PFSK-1 (cell line): ENCODE measurements around the gene AVP. TPM values are rescaled to one million over a fixed set of nuclear protein-coding genes. Genes with fewer than 3 reads are reported as not detected.

Experiments used
- FOXP2 ChIP-seq: optimal IDR thresholded peaks from 2 replicates; pipeline ENCODE3; 2011; ENCODE audit warnings: borderline replicate concordance, control low read depth, inconsistent platforms; ENCODE audit not compliant: insufficient read depth; ENCODE audit errors: extremely low read length, extremely low read depth
- POLR2AphosphoS5 ChIP-seq: IDR thresholded peaks from 2 replicates; pipeline ENCODE4 v1.6.1; 2012; ENCODE audit warnings: low read depth, mild to moderate bottlenecking, control low read depth, low read length, moderate library complexity
- REST ChIP-seq, 2 experiments: IDR thresholded peaks; 2 replicates each; pipeline versions ENCODE4 v1.6.1 to v1.8.0; 2011 to 2012; ENCODE audit warnings: low read depth in 2 of 2, low read length in 2 of 2, control low read depth in 1 of 2, inconsistent platforms in 1 of 2, mild to moderate bottlenecking in 1 of 2, moderate library complexity in 1 of 2; ENCODE audit not compliant: insufficient read depth in 1 of 2
- SIN3A ChIP-seq: IDR thresholded peaks from 2 replicates; pipeline ENCODE4 v1.6.1; 2012; ENCODE audit warnings: mild to moderate bottlenecking, low read length, moderate library complexity, borderline replicate concordance; ENCODE audit not compliant: insufficient read depth
- TAF1 ChIP-seq: IDR thresholded peaks from 2 replicates; pipeline ENCODE4 v1.6.1; 2012; ENCODE audit warnings: low read length, control low read depth, borderline replicate concordance; ENCODE audit not compliant: insufficient read depth
- polyA plus RNA-seq: library from polyadenylated mRNA; unstranded; fragments of >200 nt; gene quantifications from one replicate; pipeline ENCODE4 v1.2.1, GENCODE V29; 2012; ENCODE audit warnings: low read depth, missing spikeins; ENCODE audit not compliant: insufficient read length

Gene AVP
- polyA plus RNA-seq = not detected

GRCh38 chr20:3084283-3084985, at the start of gene AVP:
Gene AVP (minus strand): TSS chr20:3084724. CDS start chr20:3084674, 50 bp downstream.
- TF ChIP-seq SIN3A (no peak), FOXP2 (no peak), TAF1 (no peak), REST (IDR thresholded peaks at IDR 0.05; ENCODE audit: insufficient read depth in 1 of 2, low read depth in 2 of 2, low read length in 2 of 2) (no peak), POLR2AphosphoS5 (no peak)

GRCh38 chr20:3134151-3134550, 49.6 kb upstream of the AVP start:
- no peak for TF ChIP-seq REST (IDR thresholded peaks at IDR 0.05; ENCODE audit: insufficient read depth in 1 of 2, low read depth in 2 of 2, low read length in 2 of 2)
- TF ChIP-seq POLR2AphosphoS5 = no peak
- TF ChIP-seq SIN3A = no peak
- TF ChIP-seq TAF1 = no peak
- no peak for TF ChIP-seq FOXP2

GRCh38 chr20:3133155-3133554, 48.6 kb upstream of the AVP start:
- TF ChIP-seq REST (IDR thresholded peaks at IDR 0.05; ENCODE audit: insufficient read depth in 1 of 2, low read depth in 2 of 2, low read length in 2 of 2) = no peak
- TF ChIP-seq FOXP2 = no peak
- TF ChIP-seq POLR2AphosphoS5 = no peak
- no peak for TF ChIP-seq SIN3A
- no peak for TF ChIP-seq TAF1

GRCh38 chr20:3130051-3130600, 45.6 kb upstream of the AVP start:
- TF ChIP-seq TAF1 = no peak
- no peak for TF ChIP-seq POLR2AphosphoS5
- no peak for TF ChIP-seq REST (IDR thresholded peaks at IDR 0.05; ENCODE audit: insufficient read depth in 1 of 2, low read depth in 2 of 2, low read length in 2 of 2)
- TF ChIP-seq FOXP2 = no peak

- TF ChIP-seq POLR2AphosphoS5 (no peak), TAF1 (no peak), REST (IDR thresholded peaks at IDR 0.05; ENCODE audit: insufficient read depth in 1 of 2, low read depth in 2 of 2, low read length in 2 of 2) (no peak), SIN3A (no peak), FOXP2 (no peak)
Observed at GRCh38 chr20:3129094-3129493, 44.6 kb upstream of the AVP start.
